Keratinocyte (primary cell): ENCODE data around the gene AQP5.

Experiments
- CTCF ChIP-seq, 3 experiments: IDR thresholded peaks in 1 of 3; conservative IDR thresholded peaks in 1 of 3; optimal IDR thresholded peaks in 1 of 3; 2 replicates in 2 of 3; 3 replicates in 1 of 3; pipeline versions ENCODE3 to v1.5.1; 2011; ENCODE audit warnings: low read length in 3 of 3, mild to moderate bottlenecking in 3 of 3, moderate library complexity in 2 of 3, control low read depth in 1 of 3, inconsistent platforms in 1 of 3; ENCODE audit not compliant: insufficient read depth in 2 of 3; ENCODE audit errors: extremely low read depth in 1 of 3
- EZH2 ChIP-seq: IDR thresholded peaks from one replicate; pipeline ENCODE4 v1.6.1; 2012; ENCODE audit warnings: inconsistent platforms, mild to moderate bottlenecking, low read length, moderate library complexity

- TF ChIP-seq EZH2 (no peak), CTCF (optimal IDR thresholded peaks at IDR 0.05 in 1 of 3, IDR thresholded peaks at IDR 0.05 in 1 of 3, conservative IDR thresholded peaks at IDR 0.05 in 1 of 3; ENCODE audit: extremely low read depth in 1 of 3, insufficient read depth in 2 of 3, low read length in 3 of 3) (no peak)
These were observed 22.4 kb upstream of the AQP5 start for GRCh38 chr12:49939307-49939706.
